AG08395 (cell line): ENCODE results near the gene ARHGAP5.
A peak's percentile ranks its signal among the peaks of the same experiment; 100 is the strongest.

ENCODE experiments used
- DNase-seq: peaks from one replicate; pipeline ENCODE4 v3.0.0; 2012; ENCODE audit warnings: mixed read lengths, low spot score

Gene ARHGAP5

DNA sequence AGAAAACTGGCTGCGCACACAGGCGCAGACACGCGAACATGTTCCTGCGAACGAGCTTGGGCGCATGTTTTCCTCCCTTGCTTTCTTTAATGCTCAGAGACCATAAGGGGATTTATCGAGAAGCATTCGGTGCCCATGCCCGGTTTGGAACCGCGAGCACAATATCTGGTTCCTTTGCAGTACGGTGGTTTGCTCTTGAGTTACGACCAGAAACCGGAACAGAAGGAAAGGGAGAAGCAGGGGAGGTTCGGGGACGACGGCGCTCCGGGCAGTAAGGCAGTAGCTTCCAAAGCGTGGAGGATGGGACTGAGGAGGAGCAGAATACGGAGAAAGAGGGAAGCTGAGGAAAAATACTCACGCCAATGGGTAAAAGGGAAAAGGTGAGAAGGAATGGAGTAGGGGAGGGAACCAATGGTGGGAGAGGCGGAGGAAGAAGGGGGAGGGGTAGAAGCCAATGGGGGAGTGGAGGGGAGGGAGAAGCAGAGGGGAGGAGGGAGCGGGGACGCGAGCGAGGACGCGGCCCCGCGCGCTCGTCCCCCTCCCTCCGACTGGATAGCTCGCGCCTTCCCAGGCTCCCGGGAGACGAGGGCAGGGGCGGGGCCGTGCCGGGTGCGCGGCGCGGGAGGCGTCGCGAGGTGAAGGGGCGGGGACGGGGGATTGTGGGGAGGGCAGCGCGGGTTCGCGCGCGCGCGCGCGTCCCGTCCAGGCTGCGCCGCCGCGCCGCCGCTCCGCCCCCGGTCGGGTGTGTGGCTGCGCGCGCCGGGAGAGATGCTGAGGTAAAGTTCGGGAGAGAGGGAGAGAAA is 625 bp upstream of the ARHGAP5 start:
- DNase-seq: peak; percentile 95

DNA sequence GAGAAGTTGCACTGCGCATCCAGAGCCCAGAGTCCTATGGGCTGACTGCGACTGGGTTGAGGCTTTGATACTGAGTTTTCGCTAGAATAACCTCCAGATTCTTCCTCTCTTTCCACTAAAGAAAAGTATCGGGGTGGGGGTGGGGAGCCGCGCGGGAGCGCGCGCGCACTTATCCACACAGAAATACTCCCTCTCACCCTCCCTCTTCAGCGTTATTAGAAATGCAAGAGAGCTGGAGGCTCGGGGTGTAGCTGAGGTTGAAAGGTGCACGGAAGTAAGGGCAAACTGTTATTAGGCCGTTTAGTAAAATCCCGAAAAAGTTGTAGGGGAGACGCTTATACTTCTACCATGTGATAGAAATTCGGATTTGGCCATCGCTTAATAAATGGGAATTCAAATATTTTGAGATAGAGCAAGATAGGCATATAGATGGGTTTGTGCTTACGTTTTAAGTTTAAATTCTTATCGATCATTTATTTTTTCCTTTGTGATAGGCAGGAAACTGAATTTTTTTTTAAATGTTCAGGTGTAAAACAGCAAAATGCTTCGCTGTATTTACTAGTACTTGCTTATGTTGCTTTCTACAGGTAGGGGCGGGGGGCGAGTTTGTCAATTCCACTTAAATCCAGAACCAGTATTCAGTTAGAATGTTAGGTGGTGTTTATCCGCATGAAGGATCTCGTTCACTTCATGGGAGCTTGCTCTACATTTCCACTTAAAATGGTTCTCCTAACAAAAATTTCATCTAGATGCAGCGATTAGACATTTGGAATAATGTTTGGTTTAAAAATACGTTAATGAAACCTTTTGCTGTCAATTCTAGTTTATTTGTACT is 1.1 kb downstream of the ARHGAP5 start:
- DNase-seq: peak; percentile 9

DNA sequence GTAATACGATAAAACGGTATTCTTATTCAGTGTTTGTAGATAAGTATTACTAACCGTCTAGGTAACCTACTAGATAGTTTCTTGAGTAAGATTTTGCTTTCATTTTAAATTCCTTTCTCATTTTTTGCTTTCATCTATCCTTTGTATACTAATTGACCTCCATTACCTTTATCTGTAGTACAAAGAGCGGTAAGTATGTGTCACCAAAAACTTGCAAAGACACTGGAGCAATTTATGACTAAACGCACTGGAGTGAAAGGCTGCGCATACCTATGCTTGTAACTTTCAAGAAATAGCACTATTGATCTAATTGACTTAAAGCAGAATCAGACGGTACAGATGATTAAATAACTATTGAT is 1.7 kb downstream of the ARHGAP5 start:
- DNase-seq: no peak

DNA sequence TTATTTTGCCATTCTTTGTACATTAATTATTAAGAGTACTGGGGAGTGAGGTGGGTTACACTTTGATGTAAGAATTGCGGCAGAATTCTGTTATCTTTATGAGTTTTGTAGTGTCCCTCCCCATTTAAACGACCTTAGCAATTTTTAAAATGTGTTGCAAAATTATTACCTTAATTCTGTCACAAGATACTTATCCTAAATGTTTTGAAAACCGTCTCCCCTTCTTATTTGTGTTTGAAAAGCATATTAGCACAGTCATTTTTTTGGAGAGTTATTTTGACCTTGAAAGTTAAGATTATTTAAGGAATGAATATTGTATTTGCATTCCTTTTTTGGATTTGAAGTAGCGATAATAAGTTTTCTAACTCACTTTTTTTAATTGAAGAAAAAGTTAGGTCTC is 2.2 kb downstream of the ARHGAP5 start:
- no peak for DNase-seq

DNA sequence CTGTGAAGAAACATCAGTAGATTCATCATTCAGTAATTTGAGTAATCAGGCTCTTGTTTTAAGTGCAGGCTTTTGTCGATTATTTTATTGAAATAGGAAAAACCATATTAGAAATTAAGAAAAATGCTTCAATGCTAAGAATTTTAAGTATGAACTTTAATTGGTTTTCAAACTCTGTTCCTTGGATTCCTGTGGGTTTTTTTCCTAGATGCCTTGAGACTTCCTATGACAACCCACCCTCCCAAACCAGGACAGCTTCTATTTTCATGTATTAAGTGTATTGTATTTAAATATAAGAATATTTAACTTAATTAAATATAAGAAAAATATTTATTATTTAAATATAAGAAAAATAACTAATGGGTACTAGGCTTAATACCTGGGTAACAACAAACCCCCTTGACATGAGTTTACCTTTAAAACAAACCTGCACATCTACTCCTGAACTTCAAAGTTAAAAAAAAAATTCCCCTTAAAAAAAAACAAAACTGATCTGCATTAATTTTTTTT is 3.0 kb downstream of the ARHGAP5 start:
- no peak for DNase-seq

DNA sequence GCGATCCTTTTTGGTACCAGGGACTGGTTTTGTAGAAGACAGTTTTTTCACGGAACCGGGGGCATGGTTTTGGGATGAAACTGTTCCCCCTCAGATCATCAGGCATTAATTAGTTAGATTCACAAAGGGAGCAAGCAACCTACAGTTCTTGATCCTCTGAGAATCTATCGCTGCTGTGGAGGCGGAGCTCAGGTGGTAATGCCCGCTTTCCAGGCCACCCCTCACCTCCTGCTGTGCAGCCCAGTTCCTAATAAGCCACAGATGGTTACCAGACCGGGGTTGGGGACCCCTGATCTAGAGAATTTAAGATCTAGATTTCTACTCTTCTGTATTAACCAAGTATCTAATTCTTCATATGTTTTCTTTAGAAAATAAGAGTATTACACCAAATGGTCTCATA is 4.8 kb downstream of the ARHGAP5 start:
- no peak for DNase-seq

DNA sequence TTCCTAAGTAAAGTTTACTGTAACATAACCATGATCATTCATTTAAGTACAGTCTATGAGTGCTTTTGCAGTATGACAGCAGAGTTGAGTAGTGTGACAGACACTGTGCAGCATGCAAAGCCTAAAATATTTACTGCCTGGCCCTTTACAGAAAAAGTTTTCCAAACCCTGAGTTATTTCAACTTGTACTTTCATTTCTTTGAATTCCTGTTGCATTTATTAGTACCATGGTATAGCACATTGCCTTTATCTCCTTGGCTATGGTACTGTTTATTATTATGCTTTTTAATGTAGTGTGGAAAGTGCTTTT is 6.2 kb downstream of the ARHGAP5 start:
- DNase-seq: no peak

DNA sequence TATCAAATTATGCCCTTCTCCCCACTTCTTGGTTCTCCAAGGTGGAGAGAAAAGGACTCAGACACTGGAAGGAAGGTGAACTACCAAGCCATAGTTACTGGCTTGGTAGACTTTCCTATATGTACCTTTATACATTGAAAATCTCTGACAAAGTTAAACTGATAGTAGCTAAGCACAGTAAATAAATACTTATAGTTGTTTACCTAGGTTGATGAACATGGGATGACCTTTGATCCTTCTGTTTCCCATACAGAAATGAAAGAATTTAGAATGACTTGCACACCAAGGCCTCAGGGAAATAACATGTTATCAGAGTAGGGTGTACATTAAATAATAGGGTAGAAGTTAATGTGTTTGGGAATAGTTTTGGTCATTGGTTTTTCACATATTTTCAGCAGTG is 6.7 kb downstream of the ARHGAP5 start:
- DNase-seq: no peak

DNA sequence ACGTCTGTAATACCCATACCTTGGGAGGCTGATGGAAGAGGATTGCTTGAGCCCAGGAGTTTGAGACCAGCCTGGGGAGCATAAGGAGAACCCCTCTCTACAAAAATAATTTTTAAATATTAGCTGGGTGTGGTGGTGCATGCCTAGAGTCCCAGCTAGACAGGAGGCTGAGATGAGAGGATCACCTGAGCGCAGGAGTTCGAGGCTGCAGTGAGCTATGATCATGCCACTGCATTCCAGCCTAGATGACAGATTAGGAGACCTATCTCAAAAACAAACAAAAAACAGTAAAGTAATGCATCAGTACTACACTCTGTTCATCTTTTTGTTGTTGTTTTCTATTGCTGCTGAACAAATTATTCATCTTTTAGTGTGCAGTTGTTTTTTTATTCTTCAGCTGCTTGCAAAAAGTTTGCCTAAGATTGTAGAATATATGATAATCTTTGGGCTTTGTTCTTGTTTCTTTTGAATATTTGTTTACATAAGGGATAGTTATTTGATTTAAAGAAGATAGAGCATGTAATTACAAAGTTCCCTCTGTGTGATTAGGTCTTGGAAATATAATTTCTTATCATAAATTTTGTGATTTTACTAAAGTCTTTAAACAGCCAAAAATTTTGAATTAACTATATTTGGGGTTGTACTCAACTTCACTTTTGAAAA is 8.2 kb downstream of the ARHGAP5 start:
- no peak for DNase-seq

DNA sequence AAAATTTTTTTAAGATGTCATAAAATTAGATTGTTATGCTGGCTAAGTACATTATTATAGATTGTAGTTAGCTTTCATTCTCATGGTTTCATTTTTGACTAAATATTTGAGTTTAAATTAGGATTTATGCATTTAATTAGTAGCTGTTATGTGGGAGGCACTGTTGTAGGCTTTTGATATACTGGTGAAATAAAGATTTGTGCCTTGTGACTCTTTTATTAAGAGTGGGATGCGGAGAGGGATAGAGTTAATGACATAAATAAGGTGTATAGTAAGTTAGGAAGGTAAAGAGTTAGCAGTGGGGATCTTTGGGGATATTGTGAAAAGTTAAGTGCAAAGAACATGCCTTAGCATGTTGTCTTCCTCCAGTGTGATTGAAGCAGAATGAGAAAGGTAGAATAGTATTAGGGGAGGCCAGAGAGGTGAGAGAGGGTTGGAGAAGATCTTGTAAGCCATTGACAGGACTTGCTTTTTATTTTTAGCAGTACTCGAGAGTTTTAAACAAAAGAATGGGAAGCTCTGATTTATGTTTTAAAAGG is 8.8 kb downstream of the ARHGAP5 start:
- DNase-seq: no peak

DNA sequence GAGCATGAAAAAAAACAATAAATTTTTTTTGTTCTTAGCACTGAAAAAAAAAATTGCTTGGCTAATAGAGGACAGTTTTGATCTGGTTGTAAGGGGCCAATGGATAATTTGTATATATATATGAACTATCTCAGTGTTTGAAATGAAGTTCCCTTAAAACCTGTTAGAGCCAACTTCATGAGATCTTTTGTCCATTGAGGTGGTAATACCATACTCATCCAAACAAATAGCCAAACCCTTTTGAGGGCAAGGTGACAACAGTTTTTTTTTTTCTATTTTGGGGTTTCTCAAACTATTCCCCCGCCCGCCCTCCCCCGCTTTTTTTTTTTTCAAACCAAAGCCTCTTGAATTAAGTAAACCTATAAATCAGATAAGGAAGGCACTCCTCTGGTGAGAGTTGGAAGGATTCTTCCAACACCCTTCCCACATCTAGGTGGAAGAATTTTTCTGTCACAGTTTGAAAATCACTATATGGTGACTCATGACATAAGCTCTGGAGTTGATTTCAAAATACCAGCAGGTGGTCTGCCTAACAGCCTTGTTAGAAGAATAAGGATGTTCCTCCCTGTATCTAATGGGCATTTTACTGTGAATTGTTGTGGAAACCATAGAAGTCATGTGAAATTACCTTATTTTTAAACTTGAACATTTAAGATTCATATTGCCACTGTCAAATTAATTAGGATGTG is 10.2 kb downstream of the ARHGAP5 start:
- DNase-seq: peak; percentile 12

DNA sequence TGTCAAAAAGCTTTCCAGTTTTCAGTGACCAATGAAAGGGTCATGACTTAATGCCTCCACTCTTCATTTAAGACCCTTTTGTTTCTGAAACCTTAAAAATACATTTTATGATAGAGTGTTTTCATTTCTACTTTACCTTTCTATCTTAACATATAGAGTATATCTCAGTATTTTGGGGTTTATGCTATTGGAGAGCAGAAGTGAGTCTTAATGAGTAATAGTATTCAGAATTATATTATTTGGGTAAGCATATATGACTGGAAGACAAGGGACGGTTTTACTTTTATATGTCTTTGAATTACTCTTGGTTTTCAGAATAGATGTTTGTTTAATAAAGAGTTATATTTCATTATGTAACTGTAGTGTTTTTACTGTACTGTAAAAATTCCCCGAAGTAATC is 10.8 kb downstream of the ARHGAP5 start:
- DNase-seq: no peak

DNA sequence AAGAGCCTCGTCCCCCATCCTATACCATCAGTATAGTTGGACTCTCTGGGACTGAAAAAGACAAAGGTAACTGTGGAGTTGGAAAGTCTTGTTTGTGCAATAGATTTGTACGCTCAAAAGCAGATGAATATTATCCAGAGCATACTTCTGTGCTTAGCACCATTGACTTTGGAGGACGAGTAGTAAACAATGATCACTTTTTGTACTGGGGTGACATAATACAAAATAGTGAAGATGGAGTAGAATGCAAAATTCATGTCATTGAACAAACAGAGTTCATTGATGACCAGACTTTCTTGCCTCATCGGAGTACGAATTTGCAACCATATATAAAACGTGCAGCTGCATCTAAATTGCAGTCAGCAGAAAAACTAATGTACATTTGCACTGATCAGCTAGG is 13.6 kb downstream of the ARHGAP5 start:
- no peak for DNase-seq

DNA sequence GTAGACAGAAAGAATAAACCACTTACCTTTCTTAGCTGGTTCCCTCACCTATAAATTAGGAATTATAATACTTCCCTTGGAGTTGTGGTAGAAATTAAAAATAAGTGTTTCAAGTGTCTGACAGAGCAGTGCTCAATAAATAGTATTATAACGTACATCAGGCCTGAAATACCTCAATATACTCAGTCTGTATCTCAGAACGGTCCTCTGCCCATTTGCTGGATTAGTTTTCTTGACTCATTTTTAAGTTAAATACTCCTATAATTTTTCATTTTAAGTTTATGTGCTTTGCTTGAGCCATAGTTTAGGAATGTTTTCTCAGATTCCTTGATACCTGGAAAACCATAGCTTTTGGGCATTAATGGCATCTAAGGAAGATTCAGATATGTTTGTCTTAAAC is 22.4 kb downstream of the ARHGAP5 start:
- no peak for DNase-seq

DNA sequence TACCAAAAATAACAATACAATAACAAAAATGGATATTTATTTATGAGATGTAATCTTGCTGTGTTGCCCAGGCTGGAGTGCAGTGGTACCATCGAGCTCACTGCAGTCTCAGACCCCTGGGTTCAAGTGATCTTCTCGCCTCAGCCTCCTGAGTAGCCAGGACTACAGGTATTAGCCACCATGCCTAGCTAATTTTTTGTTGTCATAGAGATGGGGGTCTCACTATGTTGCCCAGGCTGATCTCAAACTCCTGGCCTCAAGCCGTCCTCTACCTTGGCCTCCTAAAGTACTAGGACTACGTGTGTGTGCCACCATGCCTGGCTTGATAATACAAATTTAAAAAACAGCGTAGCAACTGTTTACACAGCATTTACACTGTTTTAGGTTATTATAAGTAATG is 23.1 kb downstream of the ARHGAP5 start:
- DNase-seq: no peak

DNA sequence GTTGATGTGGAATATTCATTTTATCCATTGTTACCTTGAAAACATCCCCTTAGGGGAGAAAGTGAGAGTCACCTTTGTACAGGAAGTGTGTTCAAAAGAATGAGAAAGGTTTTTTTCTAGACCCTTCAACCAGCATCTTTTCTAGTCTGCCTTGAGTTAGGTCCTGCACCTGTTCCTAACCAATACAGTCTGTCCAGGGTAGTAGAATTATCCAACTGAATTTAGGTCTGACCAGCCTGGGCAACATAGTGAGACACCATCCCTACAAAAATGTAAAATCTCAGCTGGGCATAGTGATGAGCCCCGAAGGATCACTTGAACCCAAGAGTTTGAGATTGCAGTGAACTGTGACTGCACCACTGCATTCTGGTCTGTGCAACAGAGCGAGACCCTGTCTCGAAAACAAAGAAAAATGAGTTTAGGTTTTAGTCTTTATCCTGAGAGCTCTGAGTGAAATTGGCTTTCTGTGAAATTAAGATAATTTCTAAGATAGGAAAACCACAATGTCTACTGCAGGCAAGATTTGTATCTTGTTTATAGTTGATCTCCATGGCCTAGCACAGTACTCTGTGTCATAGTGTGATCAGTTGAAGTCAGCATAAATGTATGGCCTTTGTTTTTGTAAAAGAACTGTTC is 25.2 kb downstream of the ARHGAP5 start:
- no peak for DNase-seq

DNA sequence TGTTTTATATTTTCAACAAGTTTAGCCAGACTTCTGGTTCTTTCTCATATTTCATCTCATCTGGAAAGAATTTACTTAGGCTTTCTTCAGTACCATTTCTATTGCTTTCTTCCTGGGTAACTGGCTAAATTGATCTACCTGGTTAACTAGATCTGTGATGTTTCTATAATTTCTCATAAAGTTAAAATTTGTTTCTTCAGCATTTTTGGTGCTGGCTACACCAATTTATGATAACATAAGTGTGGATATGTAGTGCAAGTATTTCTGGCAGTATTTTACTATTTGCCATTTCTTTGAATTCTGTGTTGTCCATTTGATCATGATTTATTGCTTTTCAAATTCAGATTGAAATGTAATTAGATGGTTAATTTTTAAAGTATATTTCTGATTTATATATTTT is 25.9 kb downstream of the ARHGAP5 start:
- no peak for DNase-seq

DNA sequence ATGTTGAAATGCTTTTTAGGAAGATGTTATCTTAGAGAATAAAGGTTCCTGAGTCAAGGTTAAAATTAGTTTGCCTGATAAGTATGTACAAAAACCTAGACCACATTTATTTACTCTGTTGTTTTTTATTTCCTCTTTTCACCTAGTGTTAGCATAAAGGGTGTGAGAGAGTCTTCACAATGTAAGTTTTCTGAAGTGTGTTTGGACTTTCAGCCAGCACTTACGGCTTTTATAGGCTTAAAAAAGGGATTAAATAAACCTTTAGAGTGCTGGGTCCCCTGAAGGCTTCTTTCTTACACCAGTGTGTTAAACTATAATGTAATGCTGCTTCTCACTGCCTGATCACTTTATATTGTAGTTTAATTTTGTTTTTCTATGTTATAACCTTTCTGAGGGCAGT is 27.2 kb downstream of the ARHGAP5 start:
- DNase-seq: no peak

DNA sequence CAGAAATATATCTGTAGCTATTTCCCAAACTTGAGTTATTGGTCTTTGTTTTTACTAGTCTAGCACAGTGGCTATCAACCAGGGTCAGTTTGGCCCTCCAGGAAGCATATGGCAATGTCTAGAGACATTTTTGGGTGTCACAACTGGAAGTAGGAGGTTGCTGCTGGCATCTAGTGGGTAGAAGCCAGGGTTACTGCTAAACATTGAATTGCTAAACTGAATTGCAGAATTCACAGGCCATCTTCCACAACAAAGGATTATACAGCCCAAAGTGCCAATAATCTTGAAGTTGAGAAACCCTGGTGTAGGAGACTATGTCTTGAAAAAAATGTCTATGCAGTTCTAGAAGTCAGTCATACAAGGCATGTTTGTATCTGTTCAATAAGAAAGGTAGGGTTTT is 27.7 kb downstream of the ARHGAP5 start:
- DNase-seq: no peak

DNA sequence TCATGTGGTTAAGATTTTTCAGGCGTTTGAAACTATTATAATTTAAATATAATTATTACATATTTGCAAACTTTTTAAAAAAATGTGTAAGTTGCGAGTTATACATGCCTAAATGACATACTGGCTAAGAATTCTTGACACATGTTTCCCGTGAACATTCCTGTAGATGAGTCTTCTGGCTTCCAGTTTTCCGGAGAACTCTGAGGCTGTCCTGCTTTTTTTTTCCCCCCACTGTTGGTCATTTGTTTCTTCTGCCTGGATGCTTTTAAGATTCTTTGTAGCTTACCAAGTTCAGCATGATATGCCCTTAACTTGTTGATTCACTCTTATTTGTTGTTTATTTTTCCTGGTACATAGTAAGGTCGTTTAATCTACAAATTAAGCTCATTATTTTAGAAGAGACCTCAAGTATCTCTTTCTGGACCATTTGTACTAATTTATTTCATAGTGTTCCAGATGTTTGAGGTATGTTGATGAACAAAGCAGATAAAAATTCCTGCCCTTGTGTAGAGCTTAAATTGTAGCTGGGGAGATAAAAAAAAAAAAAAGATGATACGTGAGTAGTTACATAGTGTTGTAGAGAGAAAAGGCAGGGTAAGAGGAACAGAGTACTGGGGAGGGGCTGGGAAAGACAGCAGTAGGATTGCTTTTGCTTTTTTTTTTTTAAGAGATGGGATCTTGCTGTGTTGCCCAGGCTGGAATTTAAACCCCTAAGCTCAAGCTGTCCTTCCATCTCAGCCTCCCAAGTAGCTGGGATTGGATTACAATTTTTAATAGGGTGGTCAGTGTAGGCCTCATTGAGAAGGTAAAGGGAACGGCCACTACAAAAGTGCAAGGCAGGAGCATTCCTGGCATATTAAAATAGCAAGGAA is 32.8 kb downstream of the ARHGAP5 start:
- peak; percentile 65 for DNase-seq

DNA sequence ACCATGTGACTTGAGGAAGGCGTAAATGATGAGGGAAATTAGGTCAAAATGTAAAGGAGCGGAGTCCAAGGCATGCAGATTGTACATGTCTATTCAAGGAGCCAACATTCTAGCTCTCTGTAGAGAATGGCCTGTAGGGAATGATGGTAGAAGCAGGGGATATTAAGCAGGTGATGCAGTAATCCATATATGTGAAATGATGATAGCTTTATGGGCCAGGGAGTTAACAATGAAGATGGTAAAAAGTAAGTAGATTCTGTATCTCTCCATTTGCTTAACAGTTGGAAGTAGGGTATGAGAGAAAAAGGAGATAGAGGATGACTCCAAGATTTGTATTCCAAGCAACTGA is 33.4 kb downstream of the ARHGAP5 start:
- no peak for DNase-seq
